CD8-positive, alpha-beta memory T cell (primary cell): ENCODE results near the gene CAMKK2. TPM values are rescaled to one million over a fixed set of nuclear protein-coding genes. Genes with fewer than 3 reads are reported as not detected.

Experiments used
- CTCF ChIA-PET: fragments of 350-600 bp; sonication (Branson Sonifier 250); formaldehyde crosslinking; loops from one replicate; lab custom pipeline; 2021; ENCODE audit warnings: antibody characterized with exemption; lab: Charles Lee
- POLR2A ChIA-PET: fragments of 350-600 bp; sonication (Branson Sonifier 250); formaldehyde crosslinking; loops from one replicate; lab custom pipeline; 2021; ENCODE audit warnings: antibody characterized with exemption; lab: Charles Lee
- DNase-seq, 5 donors: peaks; one replicate each; pipeline versions ENCODE4 v3.0.0 to v3.0.0-alpha.2; 2020 to 2022; ENCODE audit warnings: mixed read lengths in 1 of 5
- H3K27ac ChIP-seq: one replicate; pipeline ENCODE4 v1.7.0; 2013; ENCODE audit warnings: low read depth, mild to moderate bottlenecking, low read length, moderate library complexity
- H3K27me3 ChIP-seq: 2 replicates; pipeline ENCODE4 v1.7.0; 2013; ENCODE audit warnings: low read length, mild to moderate bottlenecking; ENCODE audit not compliant: insufficient read depth, poor library complexity, severe bottlenecking
- H3K36me3 ChIP-seq: 2 replicates; pipeline ENCODE4 v1.7.0; 2013; ENCODE audit warnings: mild to moderate bottlenecking, low read length, moderate library complexity; ENCODE audit not compliant: insufficient read depth
- H3K4me1 ChIP-seq: 2 replicates; pipeline ENCODE4 v1.7.0; 2013; ENCODE audit warnings: mild to moderate bottlenecking, low read length, moderate library complexity; ENCODE audit not compliant: insufficient read depth
- H3K4me3 ChIP-seq: 2 replicates; pipeline ENCODE4 v1.7.0; 2013; ENCODE audit warnings: mild to moderate bottlenecking, low read length
- H3K9me3 ChIP-seq: 2 replicates; pipeline ENCODE4 v1.7.0; 2013; ENCODE audit warnings: mild to moderate bottlenecking, low read length
- H3K27ac Mint-ChIP-seq, 8 donors: one replicate each; pipeline ENCODE4 v1.8.0; 2020 to 2021; ENCODE audit warnings: mixed read lengths in 8 of 8, mild to moderate bottlenecking in 6 of 8, inconsistent platforms in 3 of 8, moderate library complexity in 3 of 8
- H3K27me3 Mint-ChIP-seq, 2 donors: one replicate each; pipeline ENCODE4 v1.8.0; 2020 to 2021; ENCODE audit warnings: mixed read lengths in 2 of 2, mild to moderate bottlenecking in 1 of 2, moderate library complexity in 1 of 2
- H3K36me3 Mint-ChIP-seq, 3 donors: one replicate each; pipeline ENCODE4 v1.8.0; 2020 to 2021; ENCODE audit warnings: mixed read lengths in 3 of 3, inconsistent platforms in 1 of 3, mild to moderate bottlenecking in 1 of 3
- H3K4me1 Mint-ChIP-seq, 3 donors: one replicate each; pipeline ENCODE4 v1.8.0; 2020 to 2021; ENCODE audit warnings: mixed read lengths in 3 of 3, inconsistent platforms in 1 of 3, mild to moderate bottlenecking in 1 of 3
- H3K4me3 Mint-ChIP-seq, 7 donors: one replicate each; pipeline ENCODE4 v1.8.0; 2020 to 2021; ENCODE audit warnings: mixed read lengths in 7 of 7, mild to moderate bottlenecking in 6 of 7, moderate library complexity in 4 of 7, inconsistent platforms in 2 of 7
- H3K9me3 Mint-ChIP-seq, 5 donors: one replicate each; pipeline ENCODE4 v1.8.0; 2020 to 2022; ENCODE audit warnings: mixed read lengths in 5 of 5, mild to moderate bottlenecking in 3 of 5, moderate library complexity in 2 of 5, inconsistent platforms in 1 of 5
- polyA plus RNA-seq: library from polyadenylated mRNA; unstranded; fragments of 300-500 nt; fragmentation: Illumina TruSeq; gene quantifications from one replicate; pipeline ENCODE4 v1.2.3, GENCODE V29; 2021
- total RNA-seq, 2 experiments: library from RNA; stranded (reverse); gene quantifications; one replicate each; pipeline ENCODE4 v1.2.3, GENCODE V29; 2021

The CAMKK2 gene
- total and polyA plus RNA-seq, 3 experiments from 2014 or later, result 17.0 to 37.5 (median 35.9) TPM

GRCh38 chr12:121246893-121247557 lies 49.5 kb downstream of the CAMKK2 start:
- H3K4me1 Mint-ChIP-seq, result peaks cover 0 to 6% (median 2%) of the 10 kb centered on the region in 3 donors
- no peaks in the 10 kb centered on the region for H3K27me3 ChIP-seq
- peaks cover 5% of the 10 kb centered on the region for H3K4me1 ChIP-seq
- POLR2A ChIA-PET, result no interaction called here
- H3K9me3 ChIP-seq, result no peaks in the 10 kb centered on the region
- CTCF ChIA-PET, result no interaction called here
- no peaks in the 10 kb centered on the region for H3K9me3 Mint-ChIP-seq
- H3K36me3 Mint-ChIP-seq, result peaks cover 5 to 54% (median 14%) of the 10 kb centered on the region in 3 donors
- peak overlapping the region in 5 of 8 donors; percentile 19 to 78 (median 42) for H3K27ac Mint-ChIP-seq
- H3K4me3 Mint-ChIP-seq, result no peak overlapping the region
- no peak overlapping the region for H3K27ac ChIP-seq
- H3K36me3 ChIP-seq, result peaks cover 9% of the 10 kb centered on the region
- DNase-seq, result no peak
- no peak overlapping the region for H3K4me3 ChIP-seq
- H3K27me3 Mint-ChIP-seq, result no peaks in the 10 kb centered on the region

- Mint-ChIP-seq H3K4me3 (no peak overlapping the region), H3K4me1 (peaks cover 9 to 17% (median 10%) of the 10 kb centered on the region in 3 donors), H3K36me3 (peaks cover 2 to 46% (median 14%) of the 10 kb centered on the region in 3 donors), H3K27ac (peak overlapping the region in 3 of 8 donors; percentile 1 to 90 (median 43)), H3K9me3 (no peaks in the 10 kb centered on the region), H3K27me3 (no peaks in the 10 kb centered on the region)
- peaks cover 9% of the 10 kb centered on the region for H3K36me3 ChIP-seq
- CTCF ChIA-PET, result no interaction called here
- no peak for DNase-seq
- H3K27me3 ChIP-seq, result no peaks in the 10 kb centered on the region
- POLR2A ChIA-PET, result no interaction called here
- H3K4me1 ChIP-seq, result peaks cover 16% of the 10 kb centered on the region
- H3K9me3 ChIP-seq, result no peaks in the 10 kb centered on the region
- H3K27ac ChIP-seq, result no peak overlapping the region
- H3K4me3 ChIP-seq, result no peak overlapping the region
Observed at GRCh38 chr12:121245951-121246350, 50.6 kb downstream of the CAMKK2 start.

GRCh38 chr12:121245031-121245430 lies 51.5 kb downstream of the CAMKK2 start:
- ChIA-PET CTCF (no interaction called here), POLR2A (interaction anchor here (0.6 kb wide), 1 partner anchor 52 kb away, joined by 3 read pairs; no protein-coding TSS in a partner anchor)
- Mint-ChIP-seq H3K27ac (no peak overlapping the region), H3K4me3 (no peak overlapping the region), H3K9me3 (no peaks in the 10 kb centered on the region), H3K4me1 (peaks cover 18 to 26% (median 19%) of the 10 kb centered on the region in 3 donors), H3K27me3 (no peaks in the 10 kb centered on the region), H3K36me3 (peaks cover 0 to 38% (median 9%) of the 10 kb centered on the region in 3 donors)
- H3K27ac ChIP-seq, result no peak overlapping the region
- no peak for DNase-seq
- no peaks in the 10 kb centered on the region for H3K27me3 ChIP-seq
- no peaks in the 10 kb centered on the region for H3K9me3 ChIP-seq
- peaks cover 9% of the 10 kb centered on the region for H3K36me3 ChIP-seq
- peaks cover 22% of the 10 kb centered on the region for H3K4me1 ChIP-seq
- no peak overlapping the region for H3K4me3 ChIP-seq

GRCh38 chr12:121241156-121241970 lies 55.1 kb downstream of the CAMKK2 start:
- Histone ChIP-seq H3K9me3 (no peaks in the 10 kb centered on the region), H3K4me3 (peak overlapping the region; percentile 56), H3K4me1 (peaks cover 37% of the 10 kb centered on the region), H3K27me3 (no peaks in the 10 kb centered on the region), H3K36me3 (peaks cover 4% of the 10 kb centered on the region), H3K27ac (peak overlapping the region; percentile 49)
- ChIA-PET CTCF (interaction anchor here (1.6 to 3.4 kb wide), 2 partner anchors 11 to 269 kb away, joined by 4 to 27 read pairs; no protein-coding TSS in a partner anchor), POLR2A (interaction anchor here (0.5 to 3.9 kb wide), 2 partner anchors 10 to 17 kb away, joined by 3 to 14 read pairs; no protein-coding TSS in a partner anchor)
- Mint-ChIP-seq H3K27ac (peak overlapping the region; percentile 98 to 99 (median 99)), H3K36me3 (peaks cover 0 to 20% (median 4%) of the 10 kb centered on the region in 3 donors), H3K4me1 (peaks cover 31 to 52% (median 33%) of the 10 kb centered on the region in 3 donors), H3K4me3 (peak overlapping the region; percentile 67 to 96 (median 88)), H3K9me3 (no peaks in the 10 kb centered on the region), H3K27me3 (no peaks in the 10 kb centered on the region)
- DNase-seq, result no peak

- DNase-seq, result peak; percentile 84 to 100 (median 95)
- Mint-ChIP-seq H3K27ac (peak overlapping the region; percentile 98 to 100 (median 99)), H3K27me3 (no peaks in the 10 kb centered on the region), H3K9me3 (no peaks in the 10 kb centered on the region), H3K4me1 (peaks cover 31 to 52% (median 35%) of the 10 kb centered on the region in 3 donors), H3K4me3 (peak overlapping the region; percentile 67 to 96 (median 88)), H3K36me3 (peaks cover 0 to 25% (median 5%) of the 10 kb centered on the region in 3 donors)
- Histone ChIP-seq H3K27ac (peak overlapping the region; percentile 49), H3K4me3 (peak overlapping the region; percentile 56), H3K36me3 (peaks cover 4% of the 10 kb centered on the region), H3K4me1 (peaks cover 37% of the 10 kb centered on the region), H3K9me3 (no peaks in the 10 kb centered on the region), H3K27me3 (no peaks in the 10 kb centered on the region)
- POLR2A ChIA-PET, result interaction anchor here (0.5 to 3.9 kb wide), 3 partner anchors 9 to 30 kb away, joined by 3 to 14 read pairs (median 3); no protein-coding TSS in a partner anchor
- CTCF ChIA-PET, result interaction anchor here (1.2 to 3.4 kb wide), 5 partner anchors 10 to 269 kb away, joined by 3 to 27 read pairs (median 4); no protein-coding TSS in a partner anchor
Observed at GRCh38 chr12:121240484-121241101, 55.9 kb downstream of the CAMKK2 start.

- no peak for DNase-seq
- no peaks in the 10 kb centered on the region for H3K27me3 Mint-ChIP-seq
- Histone ChIP-seq H3K9me3 (no peaks in the 10 kb centered on the region), H3K27ac (peak overlapping the region; percentile 49), H3K27me3 (no peaks in the 10 kb centered on the region), H3K36me3 (peaks cover 3% of the 10 kb centered on the region), H3K4me3 (no peak overlapping the region), H3K4me1 (peaks cover 37% of the 10 kb centered on the region)
- H3K36me3 Mint-ChIP-seq, result peaks cover 0 to 30% (median 5%) of the 10 kb centered on the region in 3 donors
- peak overlapping the region; percentile 67 to 96 (median 88) for H3K4me3 Mint-ChIP-seq
- peaks cover 31 to 52% (median 35%) of the 10 kb centered on the region in 3 donors for H3K4me1 Mint-ChIP-seq
- peak overlapping the region; percentile 98 to 100 (median 99) for H3K27ac Mint-ChIP-seq
- ChIA-PET CTCF (interaction anchor here (1.0 to 3.4 kb wide), 6 partner anchors 10 to 180 kb away, joined by 3 to 27 read pairs (median 6); no protein-coding TSS in a partner anchor), POLR2A (interaction anchor here (0.6 to 3.9 kb wide), 3 partner anchors 12 to 30 kb away, joined by 3 to 14 read pairs (median 3); no protein-coding TSS in a partner anchor)
- H3K9me3 Mint-ChIP-seq, result no peaks in the 10 kb centered on the region
Observed at GRCh38 chr12:121240062-121240420, 56.5 kb downstream of the CAMKK2 start.

GRCh38 chr12:121239351-121240061 lies 57.0 kb downstream of the CAMKK2 start:
- Mint-ChIP-seq H3K4me1 (peaks cover 31 to 52% (median 35%) of the 10 kb centered on the region in 3 donors), H3K27ac (peak overlapping the region; percentile 98 to 100 (median 99)), H3K27me3 (no peaks in the 10 kb centered on the region), H3K36me3 (peaks cover 0 to 32% (median 5%) of the 10 kb centered on the region in 3 donors), H3K9me3 (no peaks in the 10 kb centered on the region), H3K4me3 (peak overlapping the region; percentile 55 to 96 (median 88))
- CTCF ChIA-PET, result interaction anchor here (1.0 to 3.4 kb wide), 7 partner anchors 9 to 179 kb away, joined by 3 to 27 read pairs (median 5); no protein-coding TSS in a partner anchor
- POLR2A ChIA-PET, result interaction anchor here (0.6 to 3.9 kb wide), 3 partner anchors 12 to 29 kb away, joined by 3 to 14 read pairs (median 3); no protein-coding TSS in a partner anchor
- Histone ChIP-seq H3K36me3 (no peaks in the 10 kb centered on the region), H3K4me1 (peaks cover 37% of the 10 kb centered on the region), H3K4me3 (peak overlapping the region; percentile 13), H3K9me3 (no peaks in the 10 kb centered on the region), H3K27me3 (no peaks in the 10 kb centered on the region), H3K27ac (peak overlapping the region; percentile 49)
- peak in 1 of 5 donors; percentile 32 for DNase-seq
